Sigmoid colon (tissue), 3 donors: Measurements from ENCODE around the gene TRIM14.

Experiments used
- CTCF ChIP-seq, 4 experiments: fragments of 450-650 bp in 3 of 4; fragments of 200-600 bp in 1 of 4; IDR thresholded peaks; one replicate each; pipeline ENCODE4 v1.5.1; 2016 to 2019; ENCODE audit warnings: antibody characterized with exemption in 4 of 4, mild to moderate bottlenecking in 3 of 4, moderate library complexity in 2 of 4
- POLR2A ChIP-seq, 2 donors: fragments of 450-650 bp; IDR thresholded peaks; one replicate each; pipeline ENCODE4 v1.6.1; 2016; ENCODE audit warnings: antibody characterized with exemption in 2 of 2, mild to moderate bottlenecking in 2 of 2, moderate library complexity in 2 of 2

- TF ChIP-seq CTCF (IDR thresholded peaks at IDR 0.05), result no peak
- no peak for TF ChIP-seq POLR2A (IDR thresholded peaks at IDR 0.05)
Measured at GRCh38 chr9:98121058-98121457, 2.0 kb upstream of the TRIM14 start.
